Measurements from ENCODE around the gene TREH. TPM values are rescaled to one million over a fixed set of nuclear protein-coding genes. Genes with fewer than 3 reads are reported as not detected.

Gene TREH
- total RNA-seq, 1 donor from 2014 or later: not detected

GRCh38 chr11:118615282-118615975 lies 64.0 kb downstream of the TREH start:
- intact Hi-C loops (cut with micrococcal nuclease): no loop called here

- intact Hi-C loops (cut with micrococcal nuclease): loop anchor here (5.0 kb wide), 1 partner anchor 467 kb away; no protein-coding TSS in a partner anchor
Measured at GRCh38 chr11:118614511-118614910, 64.9 kb downstream of the TREH start.

GRCh38 chr11:118612378-118612777 lies 67.1 kb downstream of the TREH start:
- intact Hi-C loops (cut with micrococcal nuclease): loop anchor here (5.0 kb wide), 1 partner anchor 465 kb away; no protein-coding TSS in a partner anchor

DNA sequence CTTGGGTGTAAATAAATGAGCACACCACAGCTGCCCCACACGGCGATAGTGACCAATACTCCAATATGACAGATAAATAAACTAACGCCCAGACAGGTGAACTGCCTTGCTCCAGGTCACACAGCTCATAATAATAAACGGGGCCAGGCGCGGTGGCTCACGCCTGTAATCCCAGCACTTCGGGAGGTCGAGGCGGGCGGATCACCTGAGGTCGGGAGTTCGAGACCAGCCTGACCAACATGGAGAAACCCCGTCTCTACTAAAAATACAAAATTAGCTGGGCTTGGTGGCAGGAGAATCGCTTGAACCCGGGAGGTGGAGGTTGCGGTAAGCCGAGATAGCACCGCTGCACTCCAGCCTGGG lies 68.0 kb downstream of the TREH start:
- intact Hi-C loops (cut with micrococcal nuclease): loop anchor here (2.0 to 5.0 kb wide), 2 partner anchors 17 to 464 kb away; no protein-coding TSS in a partner anchor

DNA sequence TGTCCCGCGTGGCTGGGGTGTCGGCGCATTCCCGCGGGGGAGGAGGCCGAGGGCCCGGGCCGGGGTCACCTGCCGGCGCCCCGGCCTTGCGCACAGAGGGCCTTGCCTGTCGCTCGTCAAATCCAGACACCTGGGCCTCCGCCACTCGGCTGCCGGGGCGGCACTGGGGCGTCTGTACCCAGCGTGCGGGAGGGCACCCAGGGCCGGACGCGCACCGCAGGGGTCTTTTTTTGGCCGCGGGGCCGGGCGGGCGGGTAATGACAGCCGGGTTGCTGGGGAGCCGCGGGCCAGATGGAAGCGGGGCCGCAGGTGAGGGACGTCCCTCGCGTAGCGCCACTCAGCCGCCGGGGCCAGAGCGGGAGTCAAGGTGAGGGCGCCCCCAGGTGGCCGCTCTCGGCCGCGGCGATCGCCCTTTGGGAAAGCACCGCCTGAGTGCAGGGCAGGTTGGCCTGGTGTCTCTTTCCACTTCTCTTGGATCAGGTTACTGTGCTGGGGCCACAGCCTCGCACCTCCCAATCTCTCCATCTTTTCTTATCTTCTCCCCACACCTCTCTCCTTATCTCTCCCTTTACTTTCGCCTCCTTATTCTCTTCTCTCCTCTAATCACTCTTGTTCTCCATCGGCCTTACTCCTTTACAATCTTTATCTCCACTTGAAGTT lies 68.5 kb downstream of the TREH start:
- intact Hi-C loops (cut with micrococcal nuclease): loop anchor here (2.0 to 5.0 kb wide), 2 partner anchors 16 to 464 kb away; no protein-coding TSS in a partner anchor

- intact Hi-C loops (cut with micrococcal nuclease): loop anchor here (2.0 to 5.0 kb wide), 2 partner anchors 15 to 463 kb away; no protein-coding TSS in a partner anchor
Measured at GRCh38 chr11:118610225-118610772, 69.2 kb downstream of the TREH start.

DNA sequence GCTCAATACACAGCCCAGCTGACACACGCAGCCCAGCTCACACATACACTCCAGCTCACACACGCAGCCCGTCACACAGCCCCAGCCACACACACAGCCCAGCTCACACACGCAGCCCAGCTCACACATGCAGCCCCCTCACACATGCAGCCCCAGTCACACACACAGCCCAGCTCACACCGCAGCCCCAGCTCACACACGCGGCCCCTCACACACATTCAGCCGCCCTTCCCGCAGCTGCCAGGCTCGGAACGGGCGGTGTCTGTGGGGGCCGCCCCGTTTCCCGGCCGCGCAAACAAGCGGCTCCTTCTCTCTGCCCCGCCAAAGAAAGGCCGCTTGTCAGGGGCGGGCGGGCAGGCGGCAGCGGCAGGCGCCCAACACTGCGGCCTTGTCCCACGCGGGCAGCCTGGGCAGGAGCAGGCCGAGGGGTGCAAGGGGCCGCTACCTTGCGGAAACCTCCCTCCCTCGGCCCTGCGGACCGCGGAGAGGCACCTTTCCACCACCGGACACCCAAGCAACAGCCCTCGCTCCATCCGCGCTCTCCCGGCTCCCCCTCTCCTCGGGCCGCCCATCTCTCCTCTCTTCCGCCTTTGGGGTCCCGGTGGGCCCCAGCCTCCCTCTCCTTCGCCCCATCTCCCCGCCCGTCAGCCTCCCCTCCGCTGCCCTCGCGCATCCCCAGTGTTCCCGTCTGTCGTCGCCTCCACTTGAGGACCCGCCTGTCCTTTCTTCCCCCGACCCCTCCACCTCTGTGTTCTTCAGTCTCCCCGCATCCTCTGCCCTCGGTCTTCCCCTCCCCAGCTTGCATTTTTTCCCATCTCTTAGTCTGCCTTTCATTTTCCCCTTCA lies 69.8 kb downstream of the TREH start:
- intact Hi-C loops (cut with micrococcal nuclease): loop anchor here (2.0 to 5.0 kb wide), 2 partner anchors 15 to 462 kb away; no protein-coding TSS in a partner anchor

- intact Hi-C loops (cut with micrococcal nuclease): no loop called here
Measured at GRCh38 chr11:118608360-118609227, 70.9 kb downstream of the TREH start.

DNA sequence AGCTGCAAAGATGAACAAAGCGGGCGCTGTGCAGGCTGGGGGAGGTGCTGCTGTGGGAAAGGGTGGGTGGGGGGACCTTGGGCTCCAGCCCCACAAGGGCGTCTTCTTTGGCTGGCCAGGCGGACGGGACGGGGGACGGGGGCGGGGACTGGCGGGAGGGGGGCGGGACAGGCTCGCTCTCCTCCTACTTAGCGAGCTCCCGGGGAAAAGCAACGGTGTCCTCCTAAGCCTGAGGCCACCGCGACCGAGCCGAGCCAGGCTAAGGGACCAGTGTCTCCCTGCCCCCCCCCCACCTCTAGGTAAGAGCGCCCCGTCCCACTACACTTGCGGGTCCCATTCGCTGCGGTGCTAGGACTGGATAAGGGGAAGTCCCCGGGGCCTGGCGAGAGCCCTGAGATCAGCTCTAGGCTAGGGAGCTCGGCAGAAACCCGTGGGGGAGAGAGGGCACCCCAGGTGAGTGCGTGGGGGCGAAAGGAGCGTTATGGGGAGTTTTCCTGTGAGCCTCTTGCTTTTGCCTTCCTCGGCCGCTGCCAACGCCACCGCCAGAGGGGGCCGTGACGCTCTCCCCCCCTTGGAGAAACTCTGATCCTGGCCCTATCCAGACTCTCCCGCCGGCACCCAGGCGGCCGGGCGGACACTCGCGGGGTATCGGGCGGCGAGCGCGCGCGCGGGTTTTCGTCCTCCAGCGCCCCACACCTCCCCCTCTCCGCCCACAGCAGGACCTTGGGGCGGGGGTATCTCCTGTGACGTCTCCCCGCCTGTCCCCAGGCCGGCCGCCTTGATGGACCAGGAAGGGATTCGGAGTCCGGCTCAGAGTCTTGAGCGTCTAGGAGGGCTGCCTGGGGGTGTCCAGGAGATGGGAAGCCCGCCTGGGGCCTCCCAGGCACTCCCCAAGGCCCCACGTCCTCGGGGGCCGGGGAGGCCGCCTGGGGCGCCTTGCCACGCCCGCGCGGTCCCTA lies 71.8 kb downstream of the TREH start, which contains the start of gene PHLDB1:
TSS of gene PHLDB1 (plus strand) at position 215 of the 959 bp plus-strand sequence. CDS start 6,222 bp downstream, outside the sequence.
- intact Hi-C loops (cut with micrococcal nuclease): no loop called here

Other genes starting within 250 kb of the TREH start
- 94.1 and 94.9 TPM in 2 replicates for gene KMT2A, start 243.2 kb downstream of the TREH start, total RNA-seq
- 0.66 and 0.75 TPM in 2 replicates for gene TTC36, start 152.2 kb downstream of the TREH start, total RNA-seq
- gene TMEM25, start 148.5 kb downstream of the TREH start, total RNA-seq: 5.5 and 7.9 TPM in 2 replicates
- 9.1 and 9.7 TPM in 2 replicates for gene IFT46, start 113.7 kb downstream of the TREH start, total RNA-seq
- 105 and 110 TPM in 2 replicates for gene ARCN1, start 107.2 kb downstream of the TREH start, total RNA-seq
- gene PHLDB1, start 72.0 kb downstream of the TREH start, total RNA-seq: 0.34 and 0.36 TPM in 2 replicates
- gene DDX6, start 111.5 kb upstream of the TREH start, total RNA-seq: 135 and 142 TPM in 2 replicates
- 0.30 and 0.41 TPM in 2 replicates for gene CXCR5, start 204.2 kb upstream of the TREH start, total RNA-seq
- 54.8 and 56.5 TPM in 2 replicates for gene BCL9L, start 246.3 kb upstream of the TREH start, total RNA-seq

Measured in T-helper 2 cell treated with Interferon-gamma antibody and Interleukin-4, amounts not matched to agents 100 ng/mL and 5 ng/mL, for 36 hours (primary cell).